Right forelimb (tissue), 1 donor: ENCODE results near the gene DDX47.
"Not testable (repeated sequence)": the region's sequence is repeated elsewhere in the genome, so short reads cannot be mapped to it uniquely, and the experiment has no call there.

Source experiments
- DNase-seq: peaks from one replicate; pipeline ENCODE4 v3.0.0-alpha.2; 2018

DDX47 gene

DNA sequence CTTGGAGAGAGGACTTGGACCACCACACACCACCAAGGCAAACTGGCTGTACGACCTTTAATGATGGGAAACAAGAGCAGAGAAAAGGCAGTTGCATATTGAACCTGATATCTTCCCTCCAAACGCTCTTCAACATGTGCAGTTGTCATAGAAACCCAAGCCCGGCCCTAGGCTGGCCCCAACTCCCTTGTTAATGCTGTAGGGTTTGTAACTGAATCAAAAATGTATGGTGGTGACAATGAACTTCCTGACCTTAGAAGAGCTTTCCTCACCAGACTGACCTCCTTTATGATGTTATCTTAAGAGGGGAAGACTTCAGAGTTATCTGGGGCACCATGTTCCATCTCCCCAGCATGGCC lies 15.4 kb upstream of the DDX47 start:
- DNase-seq = no peak

DNA sequence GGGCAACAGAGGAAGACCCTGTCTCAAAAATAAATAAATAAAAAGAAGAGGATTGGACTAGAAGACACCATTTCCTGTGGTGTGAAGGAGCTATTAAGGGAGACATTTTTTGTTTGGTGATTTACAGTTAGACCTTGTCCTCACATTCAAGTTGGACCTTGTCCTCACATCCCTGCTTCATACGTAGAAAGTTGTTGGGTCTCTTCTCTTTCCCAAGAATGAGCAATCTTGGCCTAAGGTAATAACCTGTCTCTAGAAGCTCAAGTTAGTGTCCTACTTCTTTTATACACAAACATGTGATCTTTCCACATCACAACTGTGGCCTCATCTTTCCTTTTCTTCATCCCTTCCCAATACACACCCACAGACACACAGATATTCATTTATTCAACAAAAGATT lies 14.7 kb upstream of the DDX47 start:
- DNase-seq = no peak

DNA sequence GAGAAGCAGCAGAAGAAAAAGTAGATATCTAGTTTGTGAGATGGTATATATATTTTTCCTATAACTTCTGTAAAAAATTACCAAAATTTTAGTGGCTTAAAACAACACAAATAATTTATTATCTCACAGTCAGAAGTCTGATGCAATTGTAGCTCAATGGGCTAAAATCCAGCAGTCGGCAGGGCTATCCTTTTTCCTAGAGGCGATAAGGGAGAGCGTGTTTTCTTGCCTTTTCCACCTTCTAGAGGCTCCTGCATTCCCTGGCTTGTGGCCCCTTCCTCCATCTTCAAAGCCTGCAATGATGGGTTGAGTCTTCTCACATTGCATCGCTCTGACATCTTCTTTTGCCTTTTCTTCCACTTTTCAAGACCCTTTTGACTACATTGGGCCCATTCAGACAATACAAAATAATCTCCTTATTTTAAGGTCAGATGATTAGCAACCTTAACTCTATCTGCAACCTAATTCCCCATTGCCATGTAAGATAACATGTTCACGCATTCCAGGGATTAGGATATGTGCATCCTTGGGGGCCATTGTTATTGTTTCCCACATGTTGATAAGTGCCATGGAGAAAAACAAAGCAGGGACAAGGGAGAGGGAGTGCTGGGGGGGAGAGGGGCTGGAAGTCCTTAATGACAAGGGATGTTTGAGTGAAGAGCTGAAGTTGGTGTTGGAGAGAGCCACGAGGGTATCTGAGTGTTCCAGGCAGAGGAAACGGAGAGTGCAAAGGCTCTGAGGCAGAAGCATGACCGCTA lies 13.8 kb upstream of the DDX47 start:
- DNase-seq = no peak

DNA sequence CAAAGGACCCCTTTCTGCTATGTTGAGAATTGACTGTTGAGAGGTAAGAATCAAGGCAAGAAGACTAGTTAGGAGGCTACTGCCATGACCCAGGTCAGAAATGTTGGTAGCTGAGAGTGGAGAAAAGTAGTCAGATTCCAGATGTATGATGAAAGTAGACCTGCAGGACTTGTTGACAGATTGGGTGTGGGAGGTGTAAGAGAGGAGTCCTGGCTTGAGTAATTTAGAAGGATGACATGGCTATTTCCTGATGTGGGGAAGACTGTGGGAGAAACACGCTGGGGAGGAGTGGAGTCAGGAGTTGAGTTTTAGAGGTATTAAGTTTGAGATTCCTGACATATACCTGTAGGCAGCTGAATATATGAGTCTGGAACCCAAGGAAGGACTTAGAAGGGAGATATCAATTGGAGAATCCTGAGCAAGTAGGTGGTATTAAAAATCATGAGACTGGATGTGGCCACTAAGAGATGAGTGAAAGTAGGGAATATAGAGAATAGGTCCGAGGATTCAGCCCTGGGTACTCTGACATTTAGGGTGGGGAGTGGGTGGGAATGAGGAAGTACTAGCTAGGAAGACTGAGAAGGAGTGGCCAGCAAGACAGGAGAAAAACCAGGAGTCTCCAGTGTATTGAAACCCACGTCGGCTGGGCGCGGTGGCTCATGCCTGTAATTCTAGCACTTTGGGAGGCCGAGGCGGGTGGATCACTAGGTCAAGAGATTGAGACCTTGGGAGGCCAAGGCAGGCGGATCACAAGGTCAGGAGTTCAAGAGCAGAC lies 12.6 kb upstream of the DDX47 start:
- no peak for DNase-seq

DNA sequence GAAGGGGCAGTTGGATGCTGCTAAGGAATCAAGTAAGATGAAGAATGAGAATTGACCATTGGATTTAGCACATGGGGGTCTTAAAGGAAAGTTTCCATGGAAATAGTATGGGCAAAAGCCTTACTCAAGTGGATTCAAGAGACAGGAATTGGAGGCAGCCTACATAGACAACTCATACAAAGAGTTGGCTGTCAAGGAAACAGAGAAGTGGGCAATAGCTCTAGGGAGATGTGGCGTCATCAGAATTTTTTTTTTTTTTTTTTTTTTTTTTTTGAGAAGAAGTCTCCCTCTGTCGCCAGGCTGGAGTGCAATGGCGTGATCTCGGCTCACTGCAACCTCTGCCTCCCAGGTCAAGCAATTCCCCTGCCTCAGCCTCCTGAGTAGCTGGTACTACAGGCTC lies 11.5 kb upstream of the DDX47 start:
- DNase-seq = not testable (repeated sequence)

DNA sequence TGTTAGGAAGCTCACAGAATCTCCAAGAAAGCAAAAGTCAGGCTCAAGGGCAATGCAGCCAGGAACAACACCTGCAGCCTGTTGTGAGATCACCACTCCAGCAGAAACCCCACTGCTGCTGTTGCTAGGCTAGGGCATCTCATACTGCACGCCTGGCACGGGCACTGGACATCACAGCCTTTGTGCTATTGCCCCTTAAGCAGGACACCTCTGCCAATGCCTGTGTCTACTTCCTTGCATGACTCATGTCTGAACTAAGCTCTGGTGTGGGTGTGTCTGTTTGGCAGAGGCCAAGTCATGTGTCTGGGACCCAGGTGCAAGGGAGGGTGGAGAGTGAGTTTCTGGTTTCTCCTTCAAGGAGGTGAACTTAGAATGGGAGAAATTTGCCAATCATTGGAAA lies 10.0 kb upstream of the DDX47 start:
- DNase-seq = peak; percentile 49

DNA sequence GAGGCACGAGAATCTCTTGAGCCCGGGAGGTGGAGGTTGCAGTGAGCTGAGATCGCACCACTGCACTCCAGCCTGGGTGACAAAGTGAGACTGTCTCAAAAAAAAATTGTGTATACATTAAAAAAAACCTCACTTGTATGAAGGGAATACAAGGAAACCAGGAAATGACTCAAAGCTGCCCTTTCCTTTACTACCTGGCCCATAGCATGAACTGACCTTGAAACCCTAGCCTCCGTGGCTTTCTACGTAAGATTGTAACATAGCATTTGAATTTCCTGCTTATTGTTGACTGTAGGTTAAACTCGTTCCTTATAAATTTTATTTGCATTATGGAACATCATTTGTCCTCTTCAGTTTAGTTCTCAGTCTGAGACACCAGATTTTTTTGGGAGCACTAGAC lies 9.1 kb upstream of the DDX47 start:
- no peak for DNase-seq

DNA sequence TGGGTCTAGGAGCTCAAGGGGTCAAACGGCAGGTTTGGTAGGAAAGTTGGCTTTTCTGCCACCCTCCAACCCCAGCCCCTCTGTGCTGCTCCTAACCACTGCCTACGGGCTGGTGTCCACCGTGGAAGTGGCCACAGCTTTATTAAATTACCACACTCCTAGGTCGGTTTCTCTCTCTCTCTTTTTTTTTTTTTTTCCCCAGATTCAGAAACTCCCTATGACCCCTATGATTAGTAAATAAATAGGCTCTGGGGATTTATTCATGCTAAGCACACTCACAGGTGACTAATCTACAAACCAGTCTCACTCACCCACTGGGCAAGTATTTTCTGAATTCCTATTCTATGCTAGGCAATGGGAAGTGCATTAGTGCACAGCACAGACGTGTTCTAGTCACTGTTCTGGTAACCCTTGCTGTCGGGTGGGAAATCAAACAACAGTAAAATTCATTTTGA lies 8.7 kb upstream of the DDX47 start:
- no peak for DNase-seq

DNA sequence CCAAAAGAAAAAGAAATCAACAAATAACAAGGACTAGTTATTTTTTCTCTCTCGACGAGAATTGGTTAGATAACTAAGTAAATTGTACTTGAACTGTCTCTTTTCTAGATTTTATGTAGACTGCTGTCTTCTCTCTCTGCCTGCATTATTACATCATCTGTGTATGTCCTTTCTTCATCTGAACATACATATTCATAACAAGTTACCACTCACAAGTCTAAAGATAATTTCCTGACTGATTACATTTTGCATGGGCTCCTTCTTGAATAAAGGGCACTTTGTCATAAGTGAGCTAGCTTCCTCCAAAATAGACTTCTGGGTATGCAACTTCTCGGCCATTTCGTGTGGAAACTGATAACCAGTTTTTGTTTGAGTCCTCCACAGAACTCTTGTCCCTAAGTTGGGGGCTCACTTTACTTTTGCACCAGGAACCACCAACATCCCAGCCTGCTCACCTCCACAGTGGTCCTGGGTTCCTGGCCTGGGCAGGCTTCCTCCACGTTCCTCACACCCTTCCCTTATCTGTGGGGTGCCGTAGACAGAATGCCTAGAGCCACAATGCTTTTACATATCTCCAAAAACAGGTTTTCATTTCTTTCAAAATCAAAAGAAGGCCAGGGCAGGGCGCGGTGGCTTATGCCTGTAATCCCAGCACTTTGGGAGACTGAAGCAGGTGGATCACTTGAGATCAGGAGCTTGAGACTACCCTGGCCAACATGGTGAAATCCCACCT lies 6.2 kb upstream of the DDX47 start:
- no peak for DNase-seq

DNA sequence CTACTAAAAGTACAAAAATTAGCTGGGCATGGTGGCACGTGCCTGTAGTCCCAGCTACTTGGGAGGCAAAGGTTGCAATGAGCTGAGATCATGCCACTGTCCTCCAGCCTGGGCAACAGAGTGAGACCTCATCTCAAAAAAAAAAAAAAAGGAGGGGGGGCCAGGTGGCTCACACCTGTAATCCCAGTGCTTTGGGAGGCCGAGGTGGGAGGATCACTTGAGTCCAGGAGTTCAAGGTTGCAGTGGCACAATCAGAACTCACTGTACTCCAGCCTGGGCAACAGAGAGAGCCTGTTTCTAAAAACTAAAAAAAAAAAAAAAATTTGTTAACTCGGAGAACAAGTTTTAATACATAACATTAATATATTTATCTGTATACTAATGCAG lies 5.6 kb upstream of the DDX47 start:
- DNase-seq = not testable (repeated sequence)

DNA sequence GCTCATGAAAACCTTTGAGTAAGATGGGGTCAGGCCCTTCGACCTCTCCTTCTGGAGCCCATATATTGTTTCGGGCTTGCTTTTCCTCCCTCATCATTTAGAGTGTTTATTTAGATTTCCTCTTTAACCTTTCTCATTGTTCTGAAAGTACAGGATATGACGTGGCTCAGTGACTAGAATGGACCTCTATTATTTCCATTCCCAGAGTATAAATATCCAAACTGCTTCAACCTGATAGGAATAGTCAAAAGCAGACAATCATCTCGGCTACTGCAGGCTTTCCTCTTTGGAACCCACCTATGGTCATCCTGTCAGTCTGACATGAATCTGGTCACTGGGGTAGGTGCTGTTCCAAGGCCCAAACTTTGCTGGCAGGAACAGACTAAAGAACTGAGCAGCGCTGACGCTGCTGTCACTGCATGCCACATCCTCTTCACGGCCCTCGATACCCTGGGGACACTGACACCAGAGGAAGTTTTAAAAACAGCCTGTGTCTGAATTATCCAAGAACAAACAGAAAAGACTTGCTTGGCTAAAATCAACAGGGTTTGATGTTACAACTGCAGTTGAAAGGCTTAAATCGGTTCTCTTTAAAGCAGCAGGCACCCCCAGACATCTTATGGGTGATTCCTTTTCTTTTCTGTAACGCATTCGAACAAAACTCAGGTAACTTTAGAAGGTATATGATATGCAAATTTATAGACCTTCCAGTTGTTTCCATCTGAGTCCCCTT lies 5.0 kb upstream of the DDX47 start:
- peak; percentile 46 for DNase-seq

DNA sequence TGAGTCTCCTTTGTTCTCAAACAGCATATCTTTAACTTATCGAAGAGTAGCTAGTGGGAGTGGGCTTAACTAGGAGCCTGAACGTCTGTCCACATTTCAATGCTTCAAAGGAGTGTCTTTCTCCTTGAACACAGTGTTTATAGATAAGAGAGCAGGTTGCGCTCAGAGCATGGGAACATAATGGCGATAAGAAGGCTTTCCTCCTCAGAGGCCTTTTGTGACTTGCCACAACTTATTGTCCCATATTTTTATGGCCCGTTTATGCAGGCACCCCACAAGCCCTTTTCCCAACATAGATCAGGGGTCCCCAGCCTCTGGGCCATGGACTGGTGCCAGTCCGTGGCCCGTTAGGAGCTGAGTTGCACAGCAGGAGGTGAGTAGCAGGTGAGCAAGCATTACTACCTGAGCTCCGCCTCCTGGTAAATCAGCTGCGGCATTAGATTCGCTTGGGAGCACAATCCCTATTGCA lies 2.6 kb upstream of the DDX47 start:
- DNase-seq = no peak

DNA sequence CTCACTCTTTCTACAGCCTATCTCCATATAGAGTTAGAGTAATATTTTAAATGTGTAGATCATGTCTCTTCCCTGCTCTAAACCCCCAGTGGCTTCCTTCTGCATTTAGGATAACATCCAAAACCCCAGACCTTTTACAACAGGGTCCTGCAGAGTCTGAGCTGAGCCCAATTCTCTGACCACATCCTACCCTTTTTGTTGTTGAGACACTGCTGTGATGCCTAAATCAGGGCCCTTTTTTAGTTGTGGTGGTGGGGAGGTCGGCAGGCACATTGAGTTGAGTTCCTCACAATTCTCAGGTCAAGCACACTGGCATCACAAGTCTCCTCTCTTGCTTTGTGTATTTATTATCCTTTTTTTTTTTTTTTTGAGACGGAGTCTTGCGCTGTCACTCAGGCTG lies 1.8 kb upstream of the DDX47 start:
- DNase-seq = no peak

DNA sequence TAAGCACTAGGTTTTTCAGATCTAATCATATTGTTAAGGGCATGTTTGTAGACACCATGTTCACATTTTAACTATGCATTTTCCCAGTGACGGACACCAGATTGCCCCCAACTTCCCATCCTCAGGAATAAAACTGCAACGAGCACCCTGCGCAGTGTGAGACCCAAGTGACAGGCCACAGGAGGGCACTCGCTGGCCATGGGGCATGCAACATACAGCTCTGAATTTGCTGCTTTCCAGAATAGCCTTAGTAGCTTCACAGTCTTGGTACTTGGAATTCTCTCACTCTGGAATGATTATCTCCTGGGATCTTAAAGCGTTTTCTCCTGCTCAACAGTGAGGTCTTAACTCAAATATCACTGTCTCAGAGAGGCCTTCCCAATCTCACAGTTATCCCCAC lies 972 bp upstream of the DDX47 start:
- no peak for DNase-seq

DNA sequence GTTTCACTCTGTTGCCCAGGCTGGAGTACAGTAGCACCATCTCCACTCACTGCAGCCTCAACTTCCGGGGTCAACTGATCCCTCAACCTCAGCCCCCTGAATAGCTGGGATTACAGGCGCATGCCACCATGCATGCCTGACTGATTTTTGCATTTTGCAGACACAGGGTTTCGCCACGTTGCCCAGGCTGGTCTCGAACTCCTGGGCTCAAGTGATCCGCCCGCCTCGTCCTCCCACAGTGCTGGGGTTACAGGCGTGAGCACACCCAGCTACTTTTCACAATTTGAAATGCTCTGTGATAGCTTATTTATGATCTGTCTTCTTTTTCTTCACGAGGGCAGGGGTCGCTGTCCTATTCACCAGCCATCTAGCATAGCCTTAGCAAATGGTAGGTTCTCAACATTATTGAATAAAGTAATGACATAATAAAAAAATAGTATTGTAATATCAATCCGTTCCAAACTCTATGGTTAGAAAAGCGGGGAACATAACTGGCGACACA lies 477 bp upstream of the DDX47 start:
- DNase-seq = no peak

DNA sequence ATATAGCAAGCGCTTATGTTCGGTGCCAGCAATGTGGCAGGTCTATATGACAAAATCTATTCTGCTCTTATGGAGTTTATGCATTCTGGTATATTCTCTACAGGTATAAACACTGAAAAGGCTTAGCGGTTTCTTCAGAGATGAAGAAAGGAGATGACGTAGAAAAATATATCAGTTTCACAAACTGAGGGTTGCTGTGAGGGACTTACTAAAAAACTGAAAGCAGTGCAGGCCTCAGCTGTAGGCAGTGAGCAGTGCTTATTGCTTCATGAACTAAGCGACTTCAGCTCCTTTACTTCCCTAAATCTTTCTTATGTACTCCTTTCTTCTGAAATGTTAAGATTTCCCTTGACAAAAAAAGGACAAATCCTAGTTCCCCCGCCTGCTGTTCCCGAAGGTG lies 4.5 kb downstream of the DDX47 start:
- no peak for DNase-seq

DNA sequence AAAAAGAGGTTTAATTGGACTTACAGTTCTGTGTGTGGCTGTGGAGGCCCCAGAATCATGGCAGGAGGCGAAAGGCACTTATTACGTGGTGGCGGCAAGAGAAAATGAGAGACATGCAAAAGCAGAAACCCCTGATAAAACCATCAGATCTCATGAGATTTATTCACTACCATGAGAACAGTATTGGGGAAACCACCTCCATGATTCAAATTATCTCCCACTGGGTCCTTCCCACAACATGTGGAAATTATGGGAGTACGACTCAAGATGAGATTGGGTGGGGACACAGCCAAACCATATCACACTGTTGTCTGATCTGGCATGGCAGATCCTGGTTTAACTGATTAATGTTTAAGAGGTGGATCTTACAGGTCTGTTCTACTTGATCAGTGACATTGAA lies 5.6 kb downstream of the DDX47 start:
- no peak for DNase-seq

DNA sequence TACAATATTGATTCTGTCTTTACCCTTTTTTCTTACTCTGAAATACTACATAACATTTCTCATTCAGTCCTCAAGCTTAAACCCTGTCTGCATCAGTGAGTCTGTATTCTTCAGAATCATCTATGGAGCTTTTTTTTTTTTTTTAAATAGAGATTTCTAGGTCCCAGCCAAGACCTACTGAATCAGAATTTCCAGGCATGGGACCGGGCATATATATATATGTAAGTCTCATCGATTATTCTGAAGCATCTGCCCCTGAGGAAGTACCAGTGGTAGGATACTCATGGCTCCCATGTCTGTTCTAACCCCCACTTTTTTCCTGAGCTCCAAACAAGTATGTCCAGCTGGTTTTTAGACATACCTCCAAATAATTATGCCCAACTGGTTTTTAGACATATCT lies 6.1 kb downstream of the DDX47 start:
- no peak for DNase-seq

DNA sequence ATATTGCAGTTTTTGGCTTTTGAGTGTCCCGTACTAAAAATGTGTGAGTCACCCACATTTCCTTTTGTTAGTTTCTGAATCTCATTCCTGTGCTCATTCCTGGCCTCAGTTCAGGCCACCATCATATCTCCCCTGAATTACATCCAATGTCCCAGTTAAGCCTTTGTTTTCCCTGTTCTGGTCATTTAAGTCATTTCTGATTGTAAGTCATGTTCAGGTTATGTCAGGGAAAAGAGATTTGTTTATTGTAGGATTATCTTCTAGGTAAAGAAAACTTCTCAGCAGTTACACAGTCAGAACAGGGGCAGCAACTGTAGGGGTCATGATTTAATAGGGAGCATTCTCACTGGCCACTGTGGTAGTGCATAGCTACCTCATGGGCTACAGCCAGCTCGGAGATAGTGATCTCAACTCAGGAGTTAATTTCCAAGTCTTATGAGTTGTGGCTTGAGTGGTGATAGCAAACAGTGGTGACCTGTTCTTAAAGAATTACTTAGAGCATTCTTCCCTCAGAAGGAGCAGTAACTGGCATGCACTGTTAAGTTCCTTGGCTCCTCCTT lies 6.7 kb downstream of the DDX47 start:
- DNase-seq = no peak

DNA sequence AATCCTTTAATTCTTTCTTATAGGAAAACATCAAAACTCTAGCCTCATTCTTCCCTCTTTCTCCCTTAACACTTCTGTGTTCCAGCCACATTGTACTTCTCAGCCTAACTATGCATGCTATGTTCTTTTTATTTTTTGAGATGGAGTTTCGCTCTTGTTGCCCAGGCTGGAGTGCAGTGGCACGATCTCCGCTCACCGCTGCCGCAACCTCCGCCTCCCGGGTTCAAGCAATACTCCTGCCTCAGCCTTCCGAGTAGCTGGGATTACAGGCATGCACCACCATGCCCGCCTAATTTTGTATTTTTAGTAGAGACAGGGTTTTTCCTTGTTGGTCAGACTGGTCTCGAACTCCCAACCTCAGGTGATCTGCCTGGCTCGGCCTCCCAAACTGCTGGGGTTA lies 7.2 kb downstream of the DDX47 start:
- not testable (repeated sequence) for DNase-seq

DNA sequence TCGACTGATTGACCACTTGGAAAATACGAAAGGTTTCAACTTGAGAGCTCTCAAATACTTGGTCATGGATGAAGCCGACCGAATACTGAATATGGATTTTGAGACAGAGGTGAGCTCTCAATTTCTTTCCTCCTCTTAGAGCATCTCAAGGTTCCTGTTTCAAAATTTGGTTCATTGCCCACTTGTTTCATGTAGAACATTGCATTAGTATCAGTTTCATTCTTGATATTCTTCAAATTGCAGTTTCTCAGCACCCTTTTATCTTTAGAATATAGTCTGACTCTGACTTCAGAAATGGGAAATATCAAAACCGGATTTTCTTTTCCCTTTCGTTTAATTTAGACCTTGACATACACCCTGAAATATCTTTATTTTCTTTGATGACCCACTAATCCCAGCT lies 8.8 kb downstream of the DDX47 start:
- DNase-seq = no peak

DNA sequence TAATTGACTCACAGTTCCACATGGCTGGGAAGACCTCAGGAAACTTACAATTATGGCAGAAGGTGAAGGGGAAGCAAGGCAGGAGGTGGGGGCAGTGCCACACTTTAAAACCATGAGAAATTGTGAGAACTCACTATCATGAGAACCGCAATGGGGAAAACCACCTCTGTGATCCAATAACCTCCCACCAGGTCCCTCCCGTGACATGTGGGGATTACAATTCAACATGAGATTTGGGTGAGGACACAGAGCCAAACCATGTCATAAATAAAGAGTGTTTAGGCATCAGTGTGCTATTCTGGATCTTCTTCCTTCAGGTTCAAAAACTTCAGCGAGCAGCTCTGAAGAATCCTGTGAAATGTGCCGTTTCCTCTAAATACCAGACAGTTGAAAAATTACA lies 9.7 kb downstream of the DDX47 start:
- no peak for DNase-seq

DNA sequence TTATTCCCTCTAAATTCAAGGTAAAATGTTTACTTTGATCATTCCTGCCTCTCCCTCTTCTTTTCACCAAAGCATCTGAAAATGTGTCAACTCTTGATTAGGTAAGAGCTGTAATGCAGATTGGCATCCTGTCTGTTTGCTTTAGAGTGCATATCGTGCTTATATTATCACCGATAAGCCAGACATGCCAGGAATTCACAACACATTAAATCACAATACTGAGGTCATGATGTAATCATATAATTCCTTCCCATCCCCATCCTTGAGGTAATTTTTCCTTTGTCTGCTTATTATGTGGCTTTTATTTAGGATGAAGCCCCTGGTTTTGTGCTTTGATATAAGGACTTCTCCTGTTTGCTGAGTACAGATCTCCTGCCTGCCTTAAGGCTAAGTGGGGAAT lies 10.2 kb downstream of the DDX47 start:
- DNase-seq = no peak
